HFF-Myc (cell line): ENCODE measurements around the gene ATP13A3.

Source experiments
- DNase-seq: peaks from one replicate; pipeline ENCODE4 v3.0.0-alpha.2; 2011; ENCODE audit warnings: low read depth; ENCODE audit errors: extremely low read depth
- H3K4me3 ChIP-seq: replicated peaks from 2 replicates; pipeline ENCODE4 v1.5.1; 2011; ENCODE audit warnings: low read depth, mild to moderate bottlenecking, control low read depth, low read length
- TF ChIP-seq, protein P1 (sequence below): IDR thresholded peaks from 2 replicates; pipeline ENCODE4 v1.5.1; 2012; ENCODE audit warnings: mild to moderate bottlenecking, low read depth, low read length, control low read depth; ENCODE audit errors: missing control alignments

The ATP13A3 gene

GRCh38 chr3:194446754-194447153, 40.0 kb downstream of the ATP13A3 start:
- no peak overlapping the region for H3K4me3 ChIP-seq
- TF ChIP-seq, protein P1, sequence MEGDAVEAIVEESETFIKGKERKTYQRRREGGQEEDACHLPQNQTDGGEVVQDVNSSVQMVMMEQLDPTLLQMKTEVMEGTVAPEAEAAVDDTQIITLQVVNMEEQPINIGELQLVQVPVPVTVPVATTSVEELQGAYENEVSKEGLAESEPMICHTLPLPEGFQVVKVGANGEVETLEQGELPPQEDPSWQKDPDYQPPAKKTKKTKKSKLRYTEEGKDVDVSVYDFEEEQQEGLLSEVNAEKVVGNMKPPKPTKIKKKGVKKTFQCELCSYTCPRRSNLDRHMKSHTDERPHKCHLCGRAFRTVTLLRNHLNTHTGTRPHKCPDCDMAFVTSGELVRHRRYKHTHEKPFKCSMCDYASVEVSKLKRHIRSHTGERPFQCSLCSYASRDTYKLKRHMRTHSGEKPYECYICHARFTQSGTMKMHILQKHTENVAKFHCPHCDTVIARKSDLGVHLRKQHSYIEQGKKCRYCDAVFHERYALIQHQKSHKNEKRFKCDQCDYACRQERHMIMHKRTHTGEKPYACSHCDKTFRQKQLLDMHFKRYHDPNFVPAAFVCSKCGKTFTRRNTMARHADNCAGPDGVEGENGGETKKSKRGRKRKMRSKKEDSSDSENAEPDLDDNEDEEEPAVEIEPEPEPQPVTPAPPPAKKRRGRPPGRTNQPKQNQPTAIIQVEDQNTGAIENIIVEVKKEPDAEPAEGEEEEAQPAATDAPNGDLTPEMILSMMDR, result no peak
- DNase-seq, result no peak

DNA sequence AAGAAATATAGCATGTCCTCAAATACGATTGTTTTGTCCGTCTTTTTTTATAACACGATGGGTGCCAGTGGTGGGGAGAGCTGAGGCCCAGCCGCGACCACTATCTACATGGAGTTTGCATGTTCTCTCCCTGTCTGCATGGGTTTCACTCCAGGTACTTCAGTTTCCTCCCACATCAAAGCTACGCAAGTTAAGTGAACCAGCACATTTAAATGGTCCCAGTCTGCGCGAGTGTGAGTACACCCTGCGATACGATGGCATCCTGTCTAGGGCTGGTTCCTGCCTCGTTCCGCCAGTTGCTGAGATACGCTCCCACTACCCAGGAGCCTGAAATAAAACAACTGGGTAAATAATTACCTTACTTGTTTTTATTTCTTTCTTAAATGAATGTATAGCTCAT, 40.6 kb downstream of the ATP13A3 start:
- TF ChIP-seq, protein P1, result no peak
- no peak for DNase-seq
- H3K4me3 ChIP-seq, result no peak overlapping the region

- no peak overlapping the region for H3K4me3 ChIP-seq
These were observed 42.9 kb downstream of the ATP13A3 start for GRCh38 chr3:194443901-194444300.

GRCh38 chr3:194440756-194441155, 46.0 kb downstream of the ATP13A3 start:
- H3K4me3 ChIP-seq, result no peak overlapping the region
- TF ChIP-seq, protein P1, result no peak
- no peak for DNase-seq

More at GRCh38 chr3:194443901-194444300, 42.9 kb downstream of the ATP13A3 start:
- TF ChIP-seq, protein P1, result no peak
- DNase-seq, result no peak

DNA sequence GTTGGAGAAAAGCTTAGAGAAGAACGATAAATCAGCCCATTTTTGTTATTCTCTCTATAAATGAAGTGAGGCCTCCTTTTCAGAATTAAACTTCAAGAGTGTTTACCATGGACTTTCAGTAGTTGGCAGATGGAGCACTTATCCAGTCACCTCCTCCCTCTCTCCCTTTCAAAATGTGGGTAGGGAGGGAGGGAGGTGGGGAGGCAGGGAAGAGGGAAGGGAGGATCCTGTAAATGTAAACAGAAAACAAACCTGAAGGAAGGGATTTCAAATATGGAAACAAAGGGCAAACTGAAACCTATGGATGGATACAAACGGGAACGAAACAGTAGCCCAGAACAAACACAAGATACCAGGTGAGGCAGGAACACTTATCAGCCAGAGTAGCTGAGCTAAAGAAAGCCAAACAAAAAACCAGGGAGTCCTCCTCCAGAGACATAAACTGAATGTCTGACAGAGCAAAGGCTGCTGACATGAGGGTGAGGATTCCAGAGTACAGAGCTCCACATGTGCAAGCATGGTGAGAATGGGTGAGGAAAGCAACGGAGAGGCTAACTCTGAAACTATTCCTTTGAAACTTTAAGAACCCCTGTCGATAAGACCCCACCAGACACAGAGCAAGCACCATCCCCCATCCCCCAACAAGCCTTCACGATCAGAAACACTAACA, 46.8 kb downstream of the ATP13A3 start:
- TF ChIP-seq, protein P1, result no peak
- no peak for DNase-seq
- H3K4me3 ChIP-seq, result no peak overlapping the region

DNA sequence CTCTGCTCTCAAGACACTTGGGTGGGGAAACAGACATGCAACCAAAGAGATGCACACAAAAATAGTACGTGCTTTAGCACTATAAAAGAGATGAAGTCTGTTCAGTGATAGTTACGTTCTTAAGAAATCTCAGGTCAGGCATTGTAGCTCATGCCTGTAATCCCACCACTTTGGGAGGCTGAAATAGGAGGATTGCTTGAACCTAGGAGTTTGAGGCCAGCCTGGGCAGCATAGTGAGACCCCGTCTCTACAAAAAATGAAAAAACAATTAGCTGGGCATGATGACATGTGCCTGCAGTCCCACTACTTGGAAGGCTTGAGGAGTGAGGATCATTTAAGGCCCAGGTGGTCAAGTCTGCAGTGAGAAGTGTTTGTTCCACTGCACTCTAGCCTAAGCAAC, 52.3 kb downstream of the ATP13A3 start:
- no peak overlapping the region for H3K4me3 ChIP-seq
- no peak for DNase-seq
- TF ChIP-seq, protein P1, result no peak

GRCh38 chr3:194431554-194431953, 55.2 kb downstream of the ATP13A3 start:
- TF ChIP-seq, protein P1, result no peak
- no peak for DNase-seq
- H3K4me3 ChIP-seq, result no peak overlapping the region
